ENCODE results near the gene SLC22A2.
"Not testable (repeated sequence)": the region's sequence is repeated elsewhere in the genome, so short reads cannot be mapped to it uniquely, and the experiment has no call there.

Gene SLC22A2

DNA sequence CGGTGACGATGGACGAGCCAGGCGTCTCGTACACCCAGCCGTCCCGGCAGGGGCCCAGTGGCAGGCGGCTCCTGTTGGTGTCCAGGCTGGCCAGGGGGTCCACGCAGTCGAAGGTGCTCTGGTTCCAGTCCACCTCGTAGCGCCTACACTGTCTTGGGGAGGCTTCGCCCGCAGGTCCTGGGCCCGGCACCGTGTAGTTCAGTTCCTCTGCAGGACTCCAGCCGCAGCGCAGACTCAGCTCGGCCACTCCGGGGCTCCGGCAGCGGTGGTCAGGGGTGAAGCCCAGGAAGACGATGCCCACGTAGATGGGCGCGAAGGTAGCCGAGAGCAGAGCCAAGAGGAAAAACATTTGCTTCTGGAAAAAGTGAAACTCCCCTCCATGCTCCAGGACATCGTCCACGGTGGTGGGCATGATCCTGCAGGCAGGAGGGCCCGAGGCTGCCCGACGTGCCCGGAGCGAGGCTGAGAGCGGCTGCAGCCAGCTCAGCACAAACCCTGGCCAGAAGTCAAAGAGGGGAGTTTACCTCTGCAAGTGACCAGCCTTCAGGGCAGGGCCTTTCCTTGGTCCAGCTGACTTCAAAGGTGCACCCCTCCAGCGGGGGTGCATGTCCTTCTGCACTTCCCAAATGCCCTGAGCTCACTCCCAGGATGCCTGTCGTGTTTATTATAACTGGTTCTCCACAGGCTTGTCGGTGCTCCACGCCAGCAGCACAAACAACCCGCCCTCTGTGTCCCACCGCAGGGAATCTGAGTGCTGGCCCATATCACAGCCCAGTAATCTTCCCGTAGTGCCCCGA is at the start of gene SLC22A2:
Gene SLC22A2, minus strand, starts transcription at position 476 of the 797 bp plus-strand sequence. Its CDS starts 64 bp downstream, at position 412.
- DNase-seq (ENCODE audit: low spot score) = no peak
- TF ChIP-seq, protein P1, sequence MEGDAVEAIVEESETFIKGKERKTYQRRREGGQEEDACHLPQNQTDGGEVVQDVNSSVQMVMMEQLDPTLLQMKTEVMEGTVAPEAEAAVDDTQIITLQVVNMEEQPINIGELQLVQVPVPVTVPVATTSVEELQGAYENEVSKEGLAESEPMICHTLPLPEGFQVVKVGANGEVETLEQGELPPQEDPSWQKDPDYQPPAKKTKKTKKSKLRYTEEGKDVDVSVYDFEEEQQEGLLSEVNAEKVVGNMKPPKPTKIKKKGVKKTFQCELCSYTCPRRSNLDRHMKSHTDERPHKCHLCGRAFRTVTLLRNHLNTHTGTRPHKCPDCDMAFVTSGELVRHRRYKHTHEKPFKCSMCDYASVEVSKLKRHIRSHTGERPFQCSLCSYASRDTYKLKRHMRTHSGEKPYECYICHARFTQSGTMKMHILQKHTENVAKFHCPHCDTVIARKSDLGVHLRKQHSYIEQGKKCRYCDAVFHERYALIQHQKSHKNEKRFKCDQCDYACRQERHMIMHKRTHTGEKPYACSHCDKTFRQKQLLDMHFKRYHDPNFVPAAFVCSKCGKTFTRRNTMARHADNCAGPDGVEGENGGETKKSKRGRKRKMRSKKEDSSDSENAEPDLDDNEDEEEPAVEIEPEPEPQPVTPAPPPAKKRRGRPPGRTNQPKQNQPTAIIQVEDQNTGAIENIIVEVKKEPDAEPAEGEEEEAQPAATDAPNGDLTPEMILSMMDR (IDR thresholded peaks at IDR 0.05; ENCODE audit: borderline replicate concordance, control extremely low read depth, extremely low read depth, insufficient read depth, missing control alignments) = no peak
- in situ Hi-C loops (cut with MboI; ENCODE audit: low sequenced_read_pairs, unreplicated experiment) = no loop called here

DNA sequence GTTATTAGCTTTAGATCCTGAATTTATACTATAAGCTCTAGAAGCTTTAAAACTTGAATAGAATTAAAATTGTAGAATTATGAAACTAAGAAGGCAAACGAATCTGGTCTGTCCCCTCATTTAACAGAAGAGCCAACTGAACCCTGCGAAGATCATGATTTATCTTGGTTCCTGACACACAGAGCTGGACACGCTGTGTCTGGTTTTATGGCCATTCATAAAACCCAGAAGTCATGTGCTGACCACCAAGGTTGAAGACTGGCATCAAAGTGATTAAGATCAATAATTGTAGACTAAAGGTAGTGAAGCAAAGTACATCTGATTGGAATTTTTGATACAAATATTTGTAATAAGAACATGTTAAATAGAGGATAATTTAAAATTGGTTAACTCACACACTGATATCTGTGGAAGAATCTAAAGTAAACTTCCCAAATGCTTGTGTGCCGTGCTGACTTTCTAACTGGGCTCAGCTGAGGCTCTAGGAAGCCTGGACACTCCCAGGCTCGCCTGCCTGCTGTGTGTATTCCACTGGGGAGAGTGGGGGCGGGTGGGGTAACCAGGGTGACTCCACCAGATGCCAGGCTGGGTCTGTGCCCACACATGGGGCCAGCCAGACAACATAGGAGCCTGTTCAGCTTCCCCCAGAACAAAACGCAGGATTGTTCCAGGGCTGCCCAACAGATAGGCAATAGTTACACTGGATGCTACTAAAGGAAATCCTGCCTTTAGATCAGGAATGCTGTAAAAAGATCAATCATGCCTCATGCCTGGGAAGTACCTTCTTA is 47.5 kb upstream of the SLC22A2 start:
- TF ChIP-seq, protein P1 (IDR thresholded peaks at IDR 0.05; ENCODE audit: borderline replicate concordance, control extremely low read depth, extremely low read depth, insufficient read depth, missing control alignments) = no peak
- no peak for DNase-seq (ENCODE audit: low spot score)
- in situ Hi-C loops (cut with MboI; ENCODE audit: low sequenced_read_pairs, unreplicated experiment) = no loop called here

DNA sequence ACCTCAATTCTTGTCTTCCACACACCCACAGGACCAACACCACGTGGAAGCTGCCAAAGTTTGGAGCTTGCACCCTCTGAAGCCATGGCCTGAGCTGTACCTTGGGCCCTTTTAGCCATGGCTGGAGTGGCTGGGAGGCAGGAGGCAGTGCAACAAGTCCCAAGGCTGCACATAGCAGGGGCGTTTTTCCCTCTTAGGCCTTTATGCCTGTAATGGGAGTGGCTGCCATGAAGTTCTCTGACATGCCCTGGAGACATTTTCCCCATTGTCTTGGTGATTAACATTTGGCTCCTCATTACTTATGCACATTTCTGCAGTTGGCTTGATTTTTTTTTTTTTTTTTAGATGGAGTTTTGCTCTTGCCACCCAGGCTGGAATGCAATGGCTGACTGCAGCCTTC is 45.2 kb upstream of the SLC22A2 start:
- in situ Hi-C loops (cut with MboI; ENCODE audit: low sequenced_read_pairs, unreplicated experiment) = no loop called here
- TF ChIP-seq, protein P1 (IDR thresholded peaks at IDR 0.05; ENCODE audit: borderline replicate concordance, control extremely low read depth, extremely low read depth, insufficient read depth, missing control alignments) = no peak
- DNase-seq (ENCODE audit: low spot score) = no peak

DNA sequence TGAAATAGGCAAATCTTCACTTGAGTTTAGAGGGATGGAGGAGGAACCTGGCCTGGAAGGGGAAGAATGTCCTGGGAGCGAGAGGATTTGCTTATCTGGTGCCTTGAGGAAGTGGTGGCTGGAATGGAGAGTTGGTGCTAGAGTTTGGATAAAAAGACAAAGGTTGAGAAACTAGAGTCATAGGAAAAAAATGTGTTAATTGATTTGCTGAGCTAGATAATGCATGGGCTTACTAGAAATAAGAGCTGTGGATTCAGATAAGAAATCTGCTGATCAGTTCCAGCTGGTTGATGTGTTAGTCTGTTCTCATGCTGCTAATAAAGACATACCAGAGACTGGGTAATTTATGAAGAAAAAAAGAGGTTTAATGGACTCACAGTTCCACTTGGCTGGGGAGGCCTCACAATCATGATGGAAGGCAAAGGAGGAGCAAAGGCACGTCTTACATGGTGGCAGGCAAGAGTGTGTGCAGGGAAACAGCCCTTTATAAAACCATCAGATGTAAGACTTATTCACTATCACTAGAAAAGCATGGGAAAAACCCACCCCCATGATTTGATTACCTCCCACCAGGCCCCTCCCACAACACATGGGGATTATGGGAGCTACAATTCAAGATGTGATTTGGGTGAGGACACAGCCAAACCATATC is 43.9 kb upstream of the SLC22A2 start:
- in situ Hi-C loops (cut with MboI; ENCODE audit: low sequenced_read_pairs, unreplicated experiment); DNase-seq (ENCODE audit: low spot score): not testable (repeated sequence)

DNA sequence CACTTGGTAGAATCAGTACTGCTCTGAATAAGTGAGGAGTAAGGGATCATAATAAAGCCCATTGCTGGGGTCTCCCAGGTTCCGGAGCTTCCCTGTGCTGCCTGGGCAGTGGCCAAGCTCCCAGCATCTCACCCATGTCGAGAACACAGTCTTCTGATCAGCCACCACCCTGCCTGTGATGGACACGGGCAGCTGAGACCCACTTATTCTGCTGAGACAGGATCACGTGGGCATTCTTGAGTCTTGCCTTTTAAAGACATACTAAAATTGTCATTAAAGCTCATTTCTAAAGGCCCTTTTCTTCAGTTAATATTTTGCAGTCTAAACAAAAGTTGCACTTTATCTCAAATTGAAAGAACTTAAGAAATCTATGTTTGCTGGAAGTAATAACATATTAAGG is 42.7 kb upstream of the SLC22A2 start:
- TF ChIP-seq, protein P1 (IDR thresholded peaks at IDR 0.05; ENCODE audit: borderline replicate concordance, control extremely low read depth, extremely low read depth, insufficient read depth, missing control alignments) = no peak
- in situ Hi-C loops (cut with MboI; ENCODE audit: low sequenced_read_pairs, unreplicated experiment) = no loop called here
- no peak for DNase-seq (ENCODE audit: low spot score)

DNA sequence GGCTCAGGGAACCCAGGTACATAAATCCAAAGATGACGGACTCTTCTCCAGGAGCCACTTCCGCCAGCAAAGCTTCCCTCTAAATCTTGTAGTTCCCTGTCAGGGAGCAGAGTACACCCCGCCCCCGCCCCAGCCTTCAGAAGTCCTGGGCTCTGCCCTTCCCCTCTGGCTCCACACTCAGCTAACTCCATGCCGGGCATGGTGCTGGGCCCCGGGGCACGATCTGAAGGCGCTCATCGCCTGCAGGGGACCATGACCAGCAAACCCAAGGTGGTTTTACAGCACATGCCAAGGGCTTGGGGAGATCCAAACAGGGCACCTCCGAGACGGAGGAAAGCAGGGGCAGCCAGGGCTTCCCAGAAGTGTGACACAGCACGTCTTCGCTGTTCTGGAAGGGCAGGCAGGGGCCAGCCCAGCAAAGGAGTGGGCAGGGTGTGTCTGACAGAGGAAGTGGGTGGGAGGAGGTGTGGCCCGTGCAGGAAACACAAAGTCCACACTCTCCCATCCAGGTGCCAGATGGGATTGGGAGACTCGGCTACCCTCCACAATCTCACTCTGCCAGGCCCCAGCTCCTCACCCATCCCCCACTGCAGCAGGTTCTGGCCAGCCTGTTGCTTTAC is 41.6 kb upstream of the SLC22A2 start:
- in situ Hi-C loops (cut with MboI; ENCODE audit: low sequenced_read_pairs, unreplicated experiment) = no loop called here
- DNase-seq (ENCODE audit: low spot score) = no peak
- TF ChIP-seq, protein P1 (IDR thresholded peaks at IDR 0.05; ENCODE audit: borderline replicate concordance, control extremely low read depth, extremely low read depth, insufficient read depth, missing control alignments) = no peak
